Activated naive CD4-positive, alpha-beta T cell treated with anti-CD3 and anti-CD28 coated beads, Interleukin-2, amount 50 U/mL, for 24 hours (primary cell): ENCODE data around the gene PAK3.

Source experiments
- H3K27ac Mint-ChIP-seq: one replicate; pipeline ENCODE4 v1.8.0; 2021; ENCODE audit warnings: mild to moderate bottlenecking, mixed read lengths
- H3K27me3 Mint-ChIP-seq: one replicate; pipeline ENCODE4 v1.8.0; 2021; ENCODE audit warnings: mixed read lengths
- H3K36me3 Mint-ChIP-seq: one replicate; pipeline ENCODE4 v1.8.0; 2021; ENCODE audit warnings: mixed read lengths
- H3K4me1 Mint-ChIP-seq: one replicate; pipeline ENCODE4 v1.8.0; 2021; ENCODE audit warnings: mixed read lengths
- H3K4me3 Mint-ChIP-seq: one replicate; pipeline ENCODE4 v1.8.0; 2021; ENCODE audit warnings: mild to moderate bottlenecking, mixed read lengths
- H3K9me3 Mint-ChIP-seq: one replicate; pipeline ENCODE4 v1.8.0; 2021; ENCODE audit warnings: mixed read lengths

PAK3 gene

DNA sequence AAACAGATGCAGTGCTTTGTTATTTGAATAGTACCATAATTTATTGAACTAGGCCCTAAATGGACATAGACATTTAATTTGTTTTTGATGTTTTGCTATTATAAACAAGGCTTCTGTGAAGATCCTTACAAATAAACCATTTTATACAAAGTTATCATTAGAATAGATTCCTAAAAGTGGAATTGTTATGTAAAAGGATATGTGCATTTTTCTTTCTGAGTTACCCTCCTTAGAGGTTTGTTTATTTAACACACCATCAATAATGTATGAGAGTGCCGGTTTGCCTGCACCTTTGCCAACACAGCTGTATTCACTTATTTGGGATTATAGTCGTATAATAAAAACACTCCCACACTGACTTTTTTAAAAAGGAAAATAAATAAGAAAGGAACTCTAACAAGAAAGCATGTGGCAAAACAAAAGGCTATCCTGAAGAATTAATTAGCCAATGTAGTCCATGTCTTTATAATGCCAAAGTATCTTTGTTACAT is 84.8 kb downstream of the PAK3 start:
- no peak overlapping the region for H3K4me3 Mint-ChIP-seq
- no peaks in the 10 kb centered on the region for H3K4me1 Mint-ChIP-seq
- H3K27ac Mint-ChIP-seq = no peak overlapping the region
- no peaks in the 10 kb centered on the region for H3K9me3 Mint-ChIP-seq
- no peaks in the 10 kb centered on the region for H3K36me3 Mint-ChIP-seq
- H3K27me3 Mint-ChIP-seq = no peaks in the 10 kb centered on the region

GRCh38 chrX:111181951-111182350 is 86.0 kb downstream of the PAK3 start:
- Mint-ChIP-seq H3K27me3 (no peaks in the 10 kb centered on the region), H3K9me3 (no peaks in the 10 kb centered on the region), H3K4me1 (no peaks in the 10 kb centered on the region), H3K36me3 (no peaks in the 10 kb centered on the region), H3K27ac (no peak overlapping the region), H3K4me3 (no peak overlapping the region)

DNA sequence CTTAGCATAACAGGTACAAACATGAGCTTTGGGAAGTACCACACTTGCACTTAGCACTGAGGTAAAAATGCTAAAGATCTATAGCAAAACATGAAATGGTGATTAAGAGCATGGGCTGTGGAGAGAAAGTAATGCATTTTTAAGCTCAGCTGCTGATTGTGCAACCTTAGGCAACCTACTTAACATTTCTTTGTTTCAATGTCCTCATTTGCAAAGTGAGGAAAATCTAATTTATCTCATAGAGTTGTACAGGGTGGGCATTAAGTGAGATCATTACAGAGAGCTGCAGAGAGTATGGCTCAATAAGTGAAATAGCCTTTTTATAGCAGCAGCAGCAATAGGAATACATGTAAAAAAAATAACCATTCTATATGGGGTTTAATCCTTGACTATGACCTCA is 87.0 kb downstream of the PAK3 start:
- no peak overlapping the region for H3K4me3 Mint-ChIP-seq
- no peak overlapping the region for H3K27ac Mint-ChIP-seq
- H3K36me3 Mint-ChIP-seq = no peaks in the 10 kb centered on the region
- no peaks in the 10 kb centered on the region for H3K9me3 Mint-ChIP-seq
- no peaks in the 10 kb centered on the region for H3K27me3 Mint-ChIP-seq
- H3K4me1 Mint-ChIP-seq = no peaks in the 10 kb centered on the region

DNA sequence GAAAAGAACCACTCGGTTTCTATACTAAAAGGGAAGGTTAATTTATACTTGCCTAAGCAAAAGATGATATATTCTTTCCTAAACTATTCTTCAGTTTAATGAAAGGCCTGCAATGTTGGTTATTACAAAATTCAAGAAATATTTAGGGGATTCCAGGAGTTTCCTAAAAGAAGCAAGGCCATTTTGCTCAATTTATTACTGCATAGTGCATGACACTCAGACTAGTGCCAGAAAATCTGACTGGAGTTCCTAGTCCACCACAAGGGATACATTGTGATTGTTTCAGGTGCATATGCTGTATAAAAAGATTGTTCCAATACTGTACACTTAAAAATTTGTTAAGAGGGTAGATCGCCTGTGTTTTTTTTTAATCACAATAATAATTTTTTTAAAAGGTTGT is 95.6 kb downstream of the PAK3 start:
- no peaks in the 10 kb centered on the region for H3K36me3 Mint-ChIP-seq

GRCh38 chrX:111199505-111199904 is 103.5 kb downstream of the PAK3 start:
- no peaks in the 10 kb centered on the region for H3K27me3 Mint-ChIP-seq
- no peaks in the 10 kb centered on the region for H3K4me1 Mint-ChIP-seq
- no peak overlapping the region for H3K27ac Mint-ChIP-seq
- no peak overlapping the region for H3K4me3 Mint-ChIP-seq
- no peaks in the 10 kb centered on the region for H3K9me3 Mint-ChIP-seq
- H3K36me3 Mint-ChIP-seq = no peaks in the 10 kb centered on the region

More for the DNA sequence above, 95.6 kb downstream of the PAK3 start:
- Mint-ChIP-seq H3K4me3 (no peak overlapping the region), H3K27me3 (no peaks in the 10 kb centered on the region), H3K27ac (no peak overlapping the region), H3K4me1 (no peaks in the 10 kb centered on the region), H3K9me3 (no peaks in the 10 kb centered on the region)

DNA sequence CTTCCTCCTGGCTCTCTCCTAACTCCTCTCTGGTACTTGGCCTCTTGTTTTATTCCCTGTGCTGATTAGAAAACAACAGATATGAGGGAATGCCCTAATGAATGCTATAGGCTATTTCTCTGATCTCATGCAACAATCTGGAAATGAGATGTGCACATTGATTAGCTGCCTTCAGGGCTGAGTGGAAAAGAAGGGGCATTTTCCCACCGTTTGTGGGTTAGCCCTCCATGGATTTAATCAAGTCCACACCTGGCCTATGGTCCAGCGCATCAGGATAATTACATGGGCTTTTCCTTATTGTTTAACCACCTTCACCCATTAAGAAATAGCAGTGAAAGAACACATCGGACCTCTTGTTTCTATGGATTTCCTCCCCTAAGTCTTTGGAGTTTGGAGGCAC is 104.3 kb downstream of the PAK3 start:
- no peaks in the 10 kb centered on the region for H3K9me3 Mint-ChIP-seq
- no peak overlapping the region for H3K27ac Mint-ChIP-seq
- H3K4me1 Mint-ChIP-seq = no peaks in the 10 kb centered on the region
- no peak overlapping the region for H3K4me3 Mint-ChIP-seq
- no peaks in the 10 kb centered on the region for H3K27me3 Mint-ChIP-seq
- H3K36me3 Mint-ChIP-seq = no peaks in the 10 kb centered on the region

DNA sequence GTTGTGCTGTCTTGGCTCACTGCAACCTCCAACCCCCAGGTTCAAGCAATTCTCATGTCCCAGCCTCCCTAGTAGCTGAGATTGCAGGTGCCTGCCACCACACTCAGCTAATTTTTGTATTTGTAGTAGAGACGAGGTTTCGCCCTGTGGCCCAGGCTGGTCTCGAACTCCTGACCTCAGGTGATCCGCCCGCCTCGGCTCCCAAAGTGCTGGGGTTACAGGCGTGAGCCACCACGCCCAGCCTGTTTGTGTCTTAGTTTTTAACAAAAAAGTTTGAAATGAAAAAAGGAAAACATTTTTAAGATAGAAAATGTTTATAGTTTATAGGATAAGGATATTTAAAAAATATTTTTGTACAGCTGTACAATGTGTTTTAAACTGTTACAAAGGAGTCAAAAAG is 111.9 kb downstream of the PAK3 start:
- H3K27me3 Mint-ChIP-seq = peaks cover 1% of the 10 kb centered on the region
- H3K36me3 Mint-ChIP-seq = no peaks in the 10 kb centered on the region
- no peak overlapping the region for H3K4me3 Mint-ChIP-seq
- no peak overlapping the region for H3K27ac Mint-ChIP-seq
- no peaks in the 10 kb centered on the region for H3K4me1 Mint-ChIP-seq
- H3K9me3 Mint-ChIP-seq = no peaks in the 10 kb centered on the region

- Mint-ChIP-seq H3K36me3 (no peaks in the 10 kb centered on the region), H3K27me3 (peaks cover 2% of the 10 kb centered on the region), H3K4me1 (no peaks in the 10 kb centered on the region), H3K9me3 (no peaks in the 10 kb centered on the region), H3K4me3 (no peak overlapping the region), H3K27ac (no peak overlapping the region)
Observed at GRCh38 chrX:111216293-111216801, 120.4 kb downstream of the PAK3 start.

GRCh38 chrX:111244235-111244750 is 148.3 kb downstream of the PAK3 start:
- Mint-ChIP-seq H3K9me3 (no peaks in the 10 kb centered on the region), H3K27ac (no peak overlapping the region), H3K27me3 (no peaks in the 10 kb centered on the region), H3K36me3 (no peaks in the 10 kb centered on the region), H3K4me1 (no peaks in the 10 kb centered on the region), H3K4me3 (no peak overlapping the region)

GRCh38 chrX:111254896-111255693 is 159.1 kb downstream of the PAK3 start:
- H3K27ac Mint-ChIP-seq = no peak overlapping the region
- no peaks in the 10 kb centered on the region for H3K27me3 Mint-ChIP-seq
- no peaks in the 10 kb centered on the region for H3K4me1 Mint-ChIP-seq
- H3K9me3 Mint-ChIP-seq = no peaks in the 10 kb centered on the region
- H3K4me3 Mint-ChIP-seq = no peak overlapping the region
- H3K36me3 Mint-ChIP-seq = no peaks in the 10 kb centered on the region

- H3K27ac Mint-ChIP-seq = no peak overlapping the region
- H3K4me1 Mint-ChIP-seq = no peaks in the 10 kb centered on the region
- no peaks in the 10 kb centered on the region for H3K27me3 Mint-ChIP-seq
- no peak overlapping the region for H3K4me3 Mint-ChIP-seq
- H3K36me3 Mint-ChIP-seq = no peaks in the 10 kb centered on the region
- H3K9me3 Mint-ChIP-seq = no peaks in the 10 kb centered on the region
Observed at GRCh38 chrX:111257733-111258132, 161.7 kb downstream of the PAK3 start.

DNA sequence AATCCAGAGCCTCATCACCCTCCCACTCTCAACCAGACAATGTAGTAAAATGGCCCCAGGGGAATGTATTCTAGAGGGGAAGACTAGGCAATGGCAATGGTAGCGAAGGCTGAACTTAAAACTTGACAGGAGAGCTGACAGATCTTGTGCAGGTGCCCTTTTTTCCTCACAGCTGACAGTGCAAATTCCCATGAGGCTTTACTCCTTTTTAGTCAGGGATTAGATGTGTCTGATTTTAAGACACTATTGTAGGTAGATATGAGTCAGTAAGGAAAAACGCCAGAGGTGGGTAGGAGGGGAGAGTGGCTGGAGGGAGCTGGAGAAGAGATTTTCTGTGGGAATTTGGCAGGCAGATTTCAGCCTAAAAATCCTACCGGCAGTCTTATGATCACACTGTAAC is 163.6 kb downstream of the PAK3 start:
- H3K9me3 Mint-ChIP-seq = no peaks in the 10 kb centered on the region
- no peak overlapping the region for H3K27ac Mint-ChIP-seq
- H3K4me1 Mint-ChIP-seq = no peaks in the 10 kb centered on the region
- no peak overlapping the region for H3K4me3 Mint-ChIP-seq
- H3K36me3 Mint-ChIP-seq = no peaks in the 10 kb centered on the region
- no peaks in the 10 kb centered on the region for H3K27me3 Mint-ChIP-seq

DNA sequence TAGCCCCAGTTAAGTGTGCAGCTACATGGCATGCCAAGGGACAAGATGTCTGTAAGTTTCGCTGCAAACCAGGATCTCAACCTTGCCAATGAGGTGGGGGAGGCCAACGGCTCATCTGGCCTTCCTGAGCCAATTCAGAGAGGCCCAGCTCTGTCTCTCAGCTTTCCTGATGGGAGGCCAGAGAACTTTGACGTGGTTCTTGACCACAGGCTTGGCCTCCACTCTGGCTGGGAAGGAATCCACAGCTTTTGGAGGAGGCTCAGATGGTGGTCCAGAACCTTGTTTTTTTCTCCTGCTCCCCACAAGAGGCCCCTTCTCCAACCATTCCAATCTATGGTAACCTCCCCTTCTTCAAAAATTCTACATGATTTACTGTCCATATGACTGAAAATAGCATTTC is 164.5 kb downstream of the PAK3 start:
- no peaks in the 10 kb centered on the region for H3K27me3 Mint-ChIP-seq
- no peaks in the 10 kb centered on the region for H3K4me1 Mint-ChIP-seq
- no peaks in the 10 kb centered on the region for H3K9me3 Mint-ChIP-seq
- H3K27ac Mint-ChIP-seq = no peak overlapping the region
- H3K4me3 Mint-ChIP-seq = no peak overlapping the region
- no peaks in the 10 kb centered on the region for H3K36me3 Mint-ChIP-seq

DNA sequence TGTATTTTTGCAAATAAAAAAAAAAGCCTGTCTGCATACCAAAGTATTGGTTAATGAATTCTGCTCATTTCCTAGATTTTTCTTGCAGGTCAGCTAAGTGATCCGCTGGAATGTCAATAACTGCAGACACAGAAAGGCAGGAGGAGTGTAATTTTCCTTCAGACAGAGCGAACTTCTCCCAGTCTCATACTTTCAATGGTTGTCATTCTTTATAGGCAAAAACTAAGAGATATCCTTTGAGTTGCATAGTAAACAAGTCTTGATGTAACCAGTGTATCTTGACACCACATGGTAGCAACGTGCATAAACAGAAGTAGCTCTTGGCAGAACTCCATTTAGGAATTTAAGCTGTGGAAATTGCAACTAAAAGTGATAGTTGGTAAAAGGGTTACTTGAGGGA is 166.1 kb downstream of the PAK3 start:
- Mint-ChIP-seq H3K4me1 (no peaks in the 10 kb centered on the region), H3K27ac (no peak overlapping the region), H3K27me3 (no peaks in the 10 kb centered on the region)

DNA sequence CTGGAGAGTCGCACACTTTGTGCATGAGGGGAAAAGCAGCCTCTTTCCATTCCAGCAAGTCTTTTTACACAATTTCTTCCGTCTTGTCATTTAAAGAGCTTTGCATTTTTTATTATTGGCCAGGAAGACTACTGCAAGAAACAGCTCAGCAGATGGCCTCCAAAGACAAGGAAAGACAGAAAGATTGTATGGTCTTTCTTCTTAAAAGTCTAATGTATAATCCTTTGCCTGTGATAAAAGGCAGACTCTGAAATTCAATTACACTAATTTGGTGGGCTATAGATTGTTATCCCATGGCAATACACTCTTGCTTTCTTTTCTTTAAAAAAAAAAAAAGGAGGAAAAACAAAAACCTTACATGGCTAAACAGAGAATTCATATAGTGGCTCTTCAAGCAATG is 168.4 kb downstream of the PAK3 start:
- Mint-ChIP-seq H3K4me3 (no peak overlapping the region), H3K9me3 (no peaks in the 10 kb centered on the region), H3K4me1 (no peaks in the 10 kb centered on the region), H3K27me3 (no peaks in the 10 kb centered on the region), H3K27ac (no peak overlapping the region), H3K36me3 (no peaks in the 10 kb centered on the region)

More for the DNA sequence above, 166.1 kb downstream of the PAK3 start:
- H3K4me3 Mint-ChIP-seq = no peak overlapping the region
- no peaks in the 10 kb centered on the region for H3K36me3 Mint-ChIP-seq
- H3K9me3 Mint-ChIP-seq = no peaks in the 10 kb centered on the region

- Mint-ChIP-seq H3K27me3 (no peaks in the 10 kb centered on the region), H3K27ac (no peak overlapping the region), H3K36me3 (no peaks in the 10 kb centered on the region), H3K9me3 (no peaks in the 10 kb centered on the region), H3K4me3 (no peak overlapping the region), H3K4me1 (no peaks in the 10 kb centered on the region)
Observed at GRCh38 chrX:111265486-111265885, 169.5 kb downstream of the PAK3 start.
